ENCODE measurements around the gene PSENEN. TPM values are rescaled to one million over a fixed set of nuclear protein-coding genes. Genes with fewer than 3 reads are reported as not detected.

Gene PSENEN
- total RNA-seq, 1 experiment from 2014 or later = 69.7 TPM

DNA sequence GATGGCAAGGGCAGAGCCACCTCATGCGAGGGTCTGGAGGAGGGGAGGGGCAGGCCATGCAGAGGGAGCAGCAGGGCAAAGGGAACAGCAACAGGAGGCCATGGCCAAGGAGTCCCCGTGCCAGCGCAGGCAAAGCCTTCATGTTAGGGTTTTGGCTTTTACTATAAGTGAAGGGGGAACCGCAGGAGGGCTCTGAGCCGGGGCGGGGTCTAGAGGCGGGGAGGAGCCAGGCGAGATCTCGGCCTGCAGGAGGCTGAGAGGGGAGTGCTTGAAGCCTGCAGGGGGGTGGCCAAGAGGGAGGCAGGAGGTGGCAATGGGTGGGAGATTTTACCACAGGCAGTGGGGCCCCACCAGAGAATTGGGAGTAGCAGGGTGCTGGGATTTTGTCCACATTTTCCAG is 36.2 kb downstream of the PSENEN start:
- H3K27me3 Mint-ChIP-seq (ENCODE audit: low read depth) = peaks cover 15% of the 10 kb centered on the region
- H3K36me3 Mint-ChIP-seq (ENCODE audit: insufficient read depth in 1 of 3, low read depth in 3 of 3) = peaks cover 0 to 8% (median 2%) of the 10 kb centered on the region in 3 experiments; a peak in 1 of 7 replicates
- Histone ChIP-seq H3K27ac (ENCODE audit: insufficient read length, low read depth, low read length) (no peak overlapping the region), H3K14ac (ENCODE audit: insufficient read depth, low read length) (no peak overlapping the region), H4K20me1 (ENCODE audit: control insufficient read depth, insufficient read depth, insufficient read length) (no peaks in the 10 kb centered on the region), H3K56ac (ENCODE audit: insufficient read length, low read depth, low read length) (no peak overlapping the region), H3K23ac (ENCODE audit: insufficient read length, low read depth, low read length) (no peak overlapping the region), H3K23me2 (ENCODE audit: insufficient read length, low read depth, low read length, poor library complexity, severe bottlenecking) (peaks cover 7% of the 10 kb centered on the region), H2AK5ac (ENCODE audit: insufficient read length, low read length) (no peak overlapping the region), H3K4me1 (ENCODE audit: insufficient read depth, low read length) (peaks cover 2% of the 10 kb centered on the region; the same call in 1 of the 2 replicates), H2BK5ac (ENCODE audit: insufficient read length, low read length) (no peak overlapping the region), H3K4me2 (ENCODE audit: insufficient read depth, insufficient read length, low read length) (no peak overlapping the region), H4K5ac (ENCODE audit: insufficient read length, low read depth, low read length) (no peak overlapping the region), H3K9ac (ENCODE audit: extremely low read depth, insufficient read length, low read length) (no peak overlapping the region), H4K8ac (replicated peaks; ENCODE audit: insufficient read length, low read depth, low read length) (no peak overlapping the region), H3K27me3 (ENCODE audit: insufficient read depth, low read length) (no peaks in the 10 kb centered on the region), H3K18ac (ENCODE audit: insufficient read length, low read depth, low read length) (no peak overlapping the region), H2BK12ac (ENCODE audit: insufficient read length, low read depth, low read length) (no peak overlapping the region), H2BK120ac (ENCODE audit: low read depth, low read length, poor library complexity, severe bottlenecking) (no peak overlapping the region), H3K9me3 (ENCODE audit: control insufficient read depth, low read depth, low read length) (no peaks in the 10 kb centered on the region), H4K91ac (ENCODE audit: insufficient read length, low read depth, low read length) (no peak overlapping the region), H3K79me1 (ENCODE audit: insufficient read depth, low read depth, low read length, poor library complexity, severe bottlenecking) (no peaks in the 10 kb centered on the region), H3T11ph (ENCODE audit: low read length) (no peak overlapping the region), H3K4ac (ENCODE audit: low read depth, low read length) (no peak overlapping the region), H3K79me2 (ENCODE audit: insufficient read depth, low read length) (no peaks in the 10 kb centered on the region), H2BK20ac (ENCODE audit: low read depth, low read length, poor library complexity, severe bottlenecking) (no peak overlapping the region), H2AFZ (ENCODE audit: low read length) (no peak overlapping the region), H2BK15ac (ENCODE audit: low read depth, low read length) (no peak overlapping the region)
- H3K4me1 Mint-ChIP-seq = peaks cover 35 to 49% of the 10 kb centered on the region in 2 experiments
- H3K27ac Mint-ChIP-seq = no peak overlapping the region
- no CpG with 5 or more reads among the region's 9 CpGs for WGBS (ENCODE audit: extremely low coverage, insufficient read length, low lambda C conversion rate)
- TF ChIP-seq, protein P1, sequence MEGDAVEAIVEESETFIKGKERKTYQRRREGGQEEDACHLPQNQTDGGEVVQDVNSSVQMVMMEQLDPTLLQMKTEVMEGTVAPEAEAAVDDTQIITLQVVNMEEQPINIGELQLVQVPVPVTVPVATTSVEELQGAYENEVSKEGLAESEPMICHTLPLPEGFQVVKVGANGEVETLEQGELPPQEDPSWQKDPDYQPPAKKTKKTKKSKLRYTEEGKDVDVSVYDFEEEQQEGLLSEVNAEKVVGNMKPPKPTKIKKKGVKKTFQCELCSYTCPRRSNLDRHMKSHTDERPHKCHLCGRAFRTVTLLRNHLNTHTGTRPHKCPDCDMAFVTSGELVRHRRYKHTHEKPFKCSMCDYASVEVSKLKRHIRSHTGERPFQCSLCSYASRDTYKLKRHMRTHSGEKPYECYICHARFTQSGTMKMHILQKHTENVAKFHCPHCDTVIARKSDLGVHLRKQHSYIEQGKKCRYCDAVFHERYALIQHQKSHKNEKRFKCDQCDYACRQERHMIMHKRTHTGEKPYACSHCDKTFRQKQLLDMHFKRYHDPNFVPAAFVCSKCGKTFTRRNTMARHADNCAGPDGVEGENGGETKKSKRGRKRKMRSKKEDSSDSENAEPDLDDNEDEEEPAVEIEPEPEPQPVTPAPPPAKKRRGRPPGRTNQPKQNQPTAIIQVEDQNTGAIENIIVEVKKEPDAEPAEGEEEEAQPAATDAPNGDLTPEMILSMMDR (conservative IDR thresholded peaks at IDR 0.05) = no peak
- H3K4me3 Mint-ChIP-seq = no peak overlapping the region; a peak in 1 of 5 replicates
- H3K9me3 Mint-ChIP-seq = no peaks in the 10 kb centered on the region; a peak in 1 of 5 replicates
- DNase-seq = no peak
